Testis (tissue), 2 donors: ENCODE measurements around the gene CACNA2D4.

ENCODE experiments used
- CTCF ChIP-seq, 3 experiments: fragments of 450-650 bp in 2 of 3; fragments of 200-600 bp in 1 of 3; sonication (generic) in 1 of 3; IDR thresholded peaks; one replicate each; pipeline ENCODE4 v1.5.1; 2016 to 2019; ENCODE audit warnings: antibody characterized with exemption in 3 of 3, mild to moderate bottlenecking in 2 of 3, moderate library complexity in 1 of 3
- POLR2A ChIP-seq: fragments of 450-650 bp; IDR thresholded peaks from one replicate; pipeline ENCODE4 v1.6.1; 2017; ENCODE audit warnings: antibody characterized with exemption, mild to moderate bottlenecking, moderate library complexity

GRCh38 chr12:1816730-1817348 lies 101.6 kb downstream of the CACNA2D4 start:
- TF ChIP-seq CTCF (IDR thresholded peaks at IDR 0.05), result no peak
- TF ChIP-seq POLR2A, result no peak
